Left ventricle myocardium inferior (tissue), 1 donor: Measurements from ENCODE around the gene ASPG. TPM values are rescaled to one million over a fixed set of nuclear protein-coding genes. Genes with fewer than 3 reads are reported as not detected.
A peak's percentile ranks its signal among the peaks of the same experiment; 100 is the strongest.

Experiments
- DNase-seq: peaks from one replicate; pipeline ENCODE4 v3.0.0-alpha.2; 2020
- H3K27ac ChIP-seq: fragments of 200-600 bp; replicated peaks from 2 replicates; pipeline ENCODE4 v1.8.0; 2021
- H3K27me3 ChIP-seq: fragments of 200-600 bp; 2 replicates; pipeline ENCODE4 v1.8.0; 2021; ENCODE audit warnings: low read depth
- H3K36me3 ChIP-seq: fragments of 200-600 bp; 2 replicates; pipeline ENCODE4 v1.8.0; 2021
- H3K4me1 ChIP-seq: fragments of 200-600 bp; 2 replicates; pipeline ENCODE4 v1.8.0; 2021
- H3K4me3 ChIP-seq: fragments of 200-600 bp; 2 replicates; pipeline ENCODE4 v1.8.0; 2021; ENCODE audit warnings: mild to moderate bottlenecking, moderate library complexity
- H3K9me3 ChIP-seq: fragments of 200-600 bp; replicated peaks from 2 replicates; pipeline ENCODE4 v1.8.0; 2021
- CTCF ChIP-seq: fragments of 200-600 bp; IDR thresholded peaks from 2 replicates; pipeline ENCODE4 v1.8.0; 2021; ENCODE audit warnings: antibody characterized with exemption, mild to moderate bottlenecking, borderline replicate concordance
- intact Hi-C: fragments of 100-400 bp; cut with micrococcal nuclease; formaldehyde crosslinking; loops from one replicate; pipeline ENCODE4 v1.11.0; 2022
- total RNA-seq: library from RNA; stranded (reverse); fragmentation: NEBNext Ultra II Directional; extraction: Animal tissue kit (Norgen Biotek cat#: 25700); gene quantifications from one replicate; pipeline ENCODE4 v1.2.1, GENCODE V29; 2021
- donor health status: DM: no; HTN: yes; CAD: no; lungs with severe emphysema.

The ASPG gene
- total RNA-seq, 1 donor from 2014 or later = 27.1 TPM

GRCh38 chr14:104116288-104116755, 30.8 kb downstream of the ASPG start:
- H3K4me1 ChIP-seq = peaks cover 20% of the 10 kb centered on the region
- intact Hi-C loops = no loop called here
- H3K27me3 ChIP-seq = peaks cover 91% of the 10 kb centered on the region
- peak overlapping the region; percentile 62 for H3K4me3 ChIP-seq
- no peaks in the 10 kb centered on the region for H3K36me3 ChIP-seq
- DNase-seq = peak; percentile 10
- no peak for TF ChIP-seq CTCF
- H3K27ac ChIP-seq = no peak overlapping the region
- no peaks in the 10 kb centered on the region for H3K9me3 ChIP-seq

DNA sequence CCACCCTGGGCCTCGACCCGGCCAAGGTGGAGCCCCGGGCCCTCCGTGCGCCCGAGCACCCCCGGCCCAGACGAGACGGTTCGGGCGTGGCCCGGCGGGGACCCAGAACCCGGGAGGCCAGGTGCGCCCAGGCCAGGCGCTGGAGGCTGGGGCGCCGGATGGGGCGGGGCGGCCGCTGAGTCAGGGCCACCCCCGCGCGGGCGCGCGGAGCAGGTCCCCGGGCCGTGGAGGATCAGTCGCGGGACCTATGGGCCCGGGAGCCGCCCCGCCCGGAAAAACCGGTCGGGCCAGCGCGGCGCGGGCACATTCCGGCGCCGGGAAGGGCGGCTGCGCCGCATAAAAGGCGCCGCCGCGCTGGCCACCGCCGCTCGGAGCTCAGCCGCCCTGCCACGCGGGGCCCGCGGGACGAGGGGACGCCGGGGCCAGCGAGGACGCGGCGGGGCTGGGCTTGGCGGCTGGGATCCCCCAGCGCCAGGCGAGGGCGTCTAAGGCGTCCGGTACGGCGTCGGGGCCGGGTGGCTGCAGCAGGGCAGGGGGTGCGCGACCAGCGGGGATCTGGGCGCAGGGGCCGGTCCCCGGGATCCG, 31.3 kb downstream of the ASPG start:
- Histone ChIP-seq H3K4me1 (peaks cover 20% of the 10 kb centered on the region), H3K36me3 (no peaks in the 10 kb centered on the region), H3K9me3 (no peaks in the 10 kb centered on the region), H3K27me3 (peaks cover 95% of the 10 kb centered on the region), H3K4me3 (peak overlapping the region; percentile 62), H3K27ac (no peak overlapping the region)
- no peak for TF ChIP-seq CTCF
- peak; percentile 11 for DNase-seq
- intact Hi-C loops = no loop called here

- H3K36me3 ChIP-seq = no peaks in the 10 kb centered on the region
- no peak overlapping the region for H3K27ac ChIP-seq
- H3K4me1 ChIP-seq = peaks cover 20% of the 10 kb centered on the region
- no peak for DNase-seq
- H3K4me3 ChIP-seq = peak overlapping the region; percentile 62
- H3K27me3 ChIP-seq = peaks cover 89% of the 10 kb centered on the region
- H3K9me3 ChIP-seq = no peaks in the 10 kb centered on the region
- intact Hi-C loops = no loop called here
- no peak for TF ChIP-seq CTCF
These were observed 32.0 kb downstream of the ASPG start for GRCh38 chr14:104117341-104118005.

GRCh38 chr14:104118006-104118844, 32.7 kb downstream of the ASPG start:
- Histone ChIP-seq H3K36me3 (no peaks in the 10 kb centered on the region), H3K27me3 (peaks cover 93% of the 10 kb centered on the region), H3K4me3 (peak overlapping the region; percentile 62), H3K4me1 (peaks cover 20% of the 10 kb centered on the region), H3K27ac (no peak overlapping the region), H3K9me3 (peaks cover 5% of the 10 kb centered on the region)
- intact Hi-C loops = no loop called here
- TF ChIP-seq CTCF = no peak
- peak; percentile 3 for DNase-seq

DNA sequence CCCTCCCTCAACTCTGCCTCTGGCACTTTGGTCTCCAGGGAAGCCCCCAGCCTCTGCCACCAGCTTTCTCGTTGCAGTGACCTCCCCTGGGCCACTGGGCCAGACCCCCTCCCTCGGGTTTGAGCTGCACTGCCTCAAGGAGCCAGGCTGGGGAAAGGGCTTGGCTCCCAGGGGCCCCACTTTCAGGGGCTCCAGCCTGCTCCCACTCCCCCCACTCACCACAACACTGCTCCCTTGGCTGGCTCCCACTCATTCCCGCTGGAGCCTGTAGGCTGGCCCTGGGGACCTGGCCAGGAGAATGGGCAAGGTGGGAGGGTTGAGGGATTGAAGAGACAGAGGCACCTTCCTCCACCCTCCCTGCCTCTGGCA, 33.6 kb downstream of the ASPG start:
- intact Hi-C loops = no loop called here
- Histone ChIP-seq H3K9me3 (peaks cover 14% of the 10 kb centered on the region), H3K27me3 (peaks cover 93% of the 10 kb centered on the region), H3K4me3 (no peak overlapping the region), H3K4me1 (peaks cover 20% of the 10 kb centered on the region), H3K36me3 (no peaks in the 10 kb centered on the region), H3K27ac (no peak overlapping the region)
- TF ChIP-seq CTCF = no peak
- peak; percentile 5 for DNase-seq
